Sigmoid colon (tissue), 7 donors: ENCODE data around the gene TNRC6A. TPM values are rescaled to one million over a fixed set of nuclear protein-coding genes. Genes with fewer than 3 reads are reported as not detected.
"Not testable (repeated sequence)": the region's sequence is repeated elsewhere in the genome, so short reads cannot be mapped to it uniquely, and the experiment has no call there.

ENCODE experiments used
- DNase-seq: peaks from one replicate; pipeline ENCODE4 v3.0.0-alpha.2; 2019
- H3K27ac ChIP-seq, 4 donors: fragments of 200-600 bp; sonication (generic); one replicate each; pipeline ENCODE4 v1.5.1; 2016 to 2019; ENCODE audit warnings: mild to moderate bottlenecking in 1 of 4
- H3K27me3 ChIP-seq, 3 donors: fragments of 200-600 bp; sonication (generic); one replicate each; pipeline ENCODE4 v1.5.1; 2019; ENCODE audit warnings: mild to moderate bottlenecking in 1 of 3
- H3K36me3 ChIP-seq, 4 donors: fragments of 200-600 bp; sonication (generic); one replicate each; pipeline ENCODE4 v1.5.1; 2016 to 2019
- H3K4me1 ChIP-seq, 4 donors: fragments of 200-600 bp; sonication (generic); one replicate each; pipeline ENCODE4 v1.5.1; 2017 to 2019
- H3K4me3 ChIP-seq, 4 donors: fragments of 200-600 bp; sonication (generic); one replicate each; pipeline ENCODE4 v1.5.1; 2017 to 2019; ENCODE audit warnings: mild to moderate bottlenecking in 2 of 4, moderate library complexity in 1 of 4
- H3K9me3 ChIP-seq, 4 donors: fragments of 200-600 bp in 3 of 4; sonication (generic) in 3 of 4; one replicate each; pipeline versions ENCODE4 v1.5.1 to v1.6.1; 2013 to 2019
- EP300 ChIP-seq, 4 donors: sonication (generic); formaldehyde crosslinking; IDR thresholded peaks; one replicate each; pipeline ENCODE4 v1.6.1; 2017; ENCODE audit warnings: antibody characterized with exemption in 4 of 4
- POLR2A ChIP-seq, 2 donors: fragments of 450-650 bp; IDR thresholded peaks; one replicate each; pipeline ENCODE4 v1.6.1; 2016; ENCODE audit warnings: antibody characterized with exemption in 2 of 2, mild to moderate bottlenecking in 2 of 2, moderate library complexity in 2 of 2
- POLR2AphosphoS5 ChIP-seq, 4 donors: sonication (generic); formaldehyde crosslinking; IDR thresholded peaks; one replicate each; pipeline ENCODE4 v1.6.1; 2017; ENCODE audit warnings: antibody characterized with exemption in 4 of 4
- WGBS, 2 donors: extraction: QIAGEN DNeasy Blood & Tissue Kit; methylation state at CpG; one replicate each; pipeline ENCODE4 v1.1.7; 2013; 5-methylcytosine and 5-hydroxymethylcytosine counted together
- intact Hi-C: fragments of 100-400 bp; cut with DNase I; formaldehyde crosslinking; loops from one replicate; pipeline ENCODE4 v1.15.1; 2023
- polyA plus RNA-seq, 3 donors: library from polyadenylated mRNA; stranded (reverse); fragments of 200-250 nt; gene quantifications; one replicate each; pipeline ENCODE4 v1.2.3, GENCODE V29; 2013
- total RNA-seq, 4 donors: library from RNA; depleted of rRNA; stranded (reverse); fragments of >200 nt; gene quantifications; one replicate each; pipeline ENCODE4 v1.1.0, GENCODE V29; 2016
- TF ChIP-seq, protein P1 (sequence below), 4 experiments: fragments of 450-650 bp in 3 of 4; fragments of 200-600 bp in 1 of 4; IDR thresholded peaks; one replicate each; pipeline ENCODE4 v1.5.1; 2016 to 2019; ENCODE audit warnings: antibody characterized with exemption in 4 of 4, mild to moderate bottlenecking in 3 of 4, moderate library complexity in 2 of 4
- donor health status: healthy with polysubstance abuse.
- donor health status: Bipolar disorder and iron deficiency.
- donor health status: healthy.

TNRC6A gene
- total and polyA plus RNA-seq, 7 donors, result 4.6 to 129 (median 42.8) TPM

- no peak for TF ChIP-seq POLR2A (IDR thresholded peaks at IDR 0.05)
- TF ChIP-seq POLR2AphosphoS5 (IDR thresholded peaks at IDR 0.05), result no peak
- TF ChIP-seq, protein P1, sequence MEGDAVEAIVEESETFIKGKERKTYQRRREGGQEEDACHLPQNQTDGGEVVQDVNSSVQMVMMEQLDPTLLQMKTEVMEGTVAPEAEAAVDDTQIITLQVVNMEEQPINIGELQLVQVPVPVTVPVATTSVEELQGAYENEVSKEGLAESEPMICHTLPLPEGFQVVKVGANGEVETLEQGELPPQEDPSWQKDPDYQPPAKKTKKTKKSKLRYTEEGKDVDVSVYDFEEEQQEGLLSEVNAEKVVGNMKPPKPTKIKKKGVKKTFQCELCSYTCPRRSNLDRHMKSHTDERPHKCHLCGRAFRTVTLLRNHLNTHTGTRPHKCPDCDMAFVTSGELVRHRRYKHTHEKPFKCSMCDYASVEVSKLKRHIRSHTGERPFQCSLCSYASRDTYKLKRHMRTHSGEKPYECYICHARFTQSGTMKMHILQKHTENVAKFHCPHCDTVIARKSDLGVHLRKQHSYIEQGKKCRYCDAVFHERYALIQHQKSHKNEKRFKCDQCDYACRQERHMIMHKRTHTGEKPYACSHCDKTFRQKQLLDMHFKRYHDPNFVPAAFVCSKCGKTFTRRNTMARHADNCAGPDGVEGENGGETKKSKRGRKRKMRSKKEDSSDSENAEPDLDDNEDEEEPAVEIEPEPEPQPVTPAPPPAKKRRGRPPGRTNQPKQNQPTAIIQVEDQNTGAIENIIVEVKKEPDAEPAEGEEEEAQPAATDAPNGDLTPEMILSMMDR (IDR thresholded peaks at IDR 0.05), result no peak
- TF ChIP-seq EP300 (IDR thresholded peaks at IDR 0.05), result no peak
- DNase-seq, result no peak
- no peak overlapping the region for H3K4me3 ChIP-seq
- H3K27me3 ChIP-seq, result no peaks in the 10 kb centered on the region
- 90 to 93% methylated on average over 2 of the region's 2 CpGs for WGBS, 2 donors
- H3K36me3 ChIP-seq, result no peaks in the 10 kb centered on the region
- peak overlapping the region in 2 of 4 donors; percentile 38 to 59 for H3K27ac ChIP-seq
- intact Hi-C loops, result no loop called here
- peaks cover 0 to 99% (median 88%) of the 10 kb centered on the region in 4 donors for H3K4me1 ChIP-seq
- no peaks in the 10 kb centered on the region for H3K9me3 ChIP-seq
Observed at GRCh38 chr16:24747441-24747840, 18.0 kb downstream of the TNRC6A start.

DNA sequence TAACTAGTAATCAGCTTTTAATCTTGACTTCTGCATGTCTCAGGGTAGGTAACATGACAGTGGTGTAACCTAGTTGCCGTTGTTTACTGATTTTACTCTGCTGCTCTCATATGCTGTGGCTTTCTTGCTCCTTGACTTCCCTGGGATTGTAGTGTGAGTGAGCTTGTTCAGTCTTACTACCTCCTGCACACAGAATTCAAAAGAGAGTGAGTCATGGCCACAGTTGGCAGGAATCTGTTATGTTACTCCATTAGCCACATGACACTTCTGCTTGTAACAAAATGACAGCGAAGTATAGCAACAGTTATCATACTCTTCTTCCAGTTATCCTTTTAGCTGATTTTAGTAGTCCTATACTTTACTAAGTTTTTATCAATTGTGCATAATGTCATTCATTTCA lies 18.8 kb downstream of the TNRC6A start:
- TF ChIP-seq POLR2AphosphoS5 (IDR thresholded peaks at IDR 0.05) (peak in 1 of 4 donors; percentile 24), EP300 (IDR thresholded peaks at IDR 0.05) (no peak)
- no peak overlapping the region for H3K4me3 ChIP-seq
- 80 to 85% methylated on average over 2 of the region's 2 CpGs for WGBS, 2 donors
- H3K9me3 ChIP-seq, result no peaks in the 10 kb centered on the region
- DNase-seq, result peak; percentile 77
- H3K36me3 ChIP-seq, result no peaks in the 10 kb centered on the region
- H3K4me1 ChIP-seq, result peaks cover 0 to 99% (median 88%) of the 10 kb centered on the region in 4 donors
- H3K27me3 ChIP-seq, result no peaks in the 10 kb centered on the region
- intact Hi-C loops, result no loop called here
- peak overlapping the region in 3 of 4 donors; percentile 38 to 59 (median 43) for H3K27ac ChIP-seq

DNA sequence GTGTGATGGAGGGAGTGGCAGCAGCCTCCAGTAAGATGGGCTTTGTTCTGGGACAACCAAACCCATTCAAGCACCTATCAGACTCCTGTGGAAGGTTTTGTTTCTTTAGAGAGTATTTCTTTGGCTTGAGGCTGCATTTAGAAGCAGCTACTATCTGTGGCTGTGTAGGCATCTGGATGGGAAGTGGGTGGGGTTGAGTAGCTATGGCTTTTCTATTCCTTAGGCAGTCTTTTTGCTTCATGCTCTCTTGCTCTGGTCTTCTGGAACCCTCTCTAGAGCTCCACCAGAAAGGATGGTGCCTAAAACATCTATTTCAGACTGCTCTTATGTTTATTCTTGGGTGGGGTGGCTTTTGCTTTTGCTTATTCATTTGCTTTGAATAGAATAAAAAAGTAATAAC lies 19.9 kb downstream of the TNRC6A start:
- H3K4me1 ChIP-seq, result peaks cover 0 to 97% (median 89%) of the 10 kb centered on the region in 4 donors
- H3K9me3 ChIP-seq, result no peaks in the 10 kb centered on the region
- no peak overlapping the region for H3K4me3 ChIP-seq
- H3K27ac ChIP-seq, result no peak overlapping the region
- DNase-seq, result no peak
- intact Hi-C loops, result no loop called here
- no peaks in the 10 kb centered on the region for H3K36me3 ChIP-seq
- TF ChIP-seq POLR2AphosphoS5 (IDR thresholded peaks at IDR 0.05), result no peak
- no peak for TF ChIP-seq EP300 (IDR thresholded peaks at IDR 0.05)
- H3K27me3 ChIP-seq, result no peaks in the 10 kb centered on the region

DNA sequence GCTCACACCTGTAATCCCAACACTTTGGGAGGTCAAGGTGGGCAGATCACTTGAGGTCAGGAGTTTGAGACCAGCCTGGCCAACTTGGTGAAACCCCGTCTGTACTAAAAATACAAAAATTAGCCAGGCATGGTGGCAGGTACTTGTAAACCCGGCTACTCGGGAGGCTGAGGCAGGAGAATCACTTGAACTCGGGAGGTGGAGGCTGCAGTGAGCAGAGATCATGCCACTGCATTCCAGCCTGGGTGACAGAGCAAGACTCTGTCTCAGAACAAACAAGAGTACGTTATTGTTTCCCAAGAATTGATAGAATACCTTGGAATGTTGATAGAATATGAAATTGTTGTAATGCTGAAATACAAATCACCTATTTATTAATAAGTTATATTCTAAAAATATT lies 20.4 kb downstream of the TNRC6A start:
- DNase-seq, H3K27ac ChIP-seq, H3K36me3 ChIP-seq, H3K4me3 ChIP-seq, H3K27me3 ChIP-seq, H3K9me3 ChIP-seq, intact Hi-C loops: not testable (repeated sequence)
- H3K4me1 ChIP-seq, result peaks cover 0 to 96% (median 90%) of the 10 kb centered on the region in 4 donors
- WGBS, 2 donors, result 96 to 97% methylated on average over 5 of the region's 5 CpGs

GRCh38 chr16:24753000-24753399 lies 23.5 kb downstream of the TNRC6A start:
- intact Hi-C loops, result no loop called here
- no peak overlapping the region for H3K27ac ChIP-seq
- TF ChIP-seq POLR2AphosphoS5 (IDR thresholded peaks at IDR 0.05) (no peak), EP300 (IDR thresholded peaks at IDR 0.05) (no peak), POLR2A (IDR thresholded peaks at IDR 0.05) (no peak)
- TF ChIP-seq, protein P1 (IDR thresholded peaks at IDR 0.05), result no peak
- H3K4me1 ChIP-seq, result peaks cover 0 to 87% (median 70%) of the 10 kb centered on the region in 4 donors
- H3K9me3 ChIP-seq, result no peaks in the 10 kb centered on the region
- no peaks in the 10 kb centered on the region for H3K36me3 ChIP-seq
- DNase-seq, result no peak
- H3K27me3 ChIP-seq, result no peaks in the 10 kb centered on the region
- no peak overlapping the region for H3K4me3 ChIP-seq

DNA sequence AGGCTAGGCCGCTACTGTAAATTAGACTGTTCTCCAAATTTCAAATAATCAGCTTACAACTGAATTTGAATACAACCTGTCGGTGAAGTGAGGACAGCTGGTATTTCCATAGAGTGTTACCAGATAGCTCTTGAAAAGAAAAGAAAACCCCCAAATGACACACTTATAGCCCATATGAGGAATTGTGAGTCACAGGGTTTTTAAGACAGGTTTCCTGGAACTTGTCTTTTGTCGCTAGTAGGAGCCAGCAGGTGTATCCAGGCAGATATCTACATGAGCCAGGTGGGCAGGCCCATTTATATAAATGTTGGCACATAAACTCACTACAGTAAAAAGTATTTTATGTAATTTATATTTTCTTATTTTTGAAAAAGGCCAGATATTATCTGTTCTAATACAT lies 24.0 kb downstream of the TNRC6A start:
- 83 to 91% methylated on average over 3 of the region's 3 CpGs for WGBS, 2 donors
- Histone ChIP-seq H3K4me3 (no peak overlapping the region), H3K27me3 (no peaks in the 10 kb centered on the region), H3K36me3 (peaks cover 0 to 3% (median 0%) of the 10 kb centered on the region in 4 donors), H3K4me1 (peaks cover 0 to 82% (median 67%) of the 10 kb centered on the region in 4 donors), H3K9me3 (no peaks in the 10 kb centered on the region), H3K27ac (no peak overlapping the region)
- intact Hi-C loops, result no loop called here
- DNase-seq, result no peak
- TF ChIP-seq POLR2AphosphoS5 (IDR thresholded peaks at IDR 0.05) (no peak), POLR2A (IDR thresholded peaks at IDR 0.05) (no peak), EP300 (IDR thresholded peaks at IDR 0.05) (no peak)
- TF ChIP-seq, protein P1 (IDR thresholded peaks at IDR 0.05), result no peak
